Transverse colon (tissue), 3 donors: ENCODE measurements around the gene GTF2IRD1.

Experiments
- EP300 ChIP-seq: sonication (generic); formaldehyde crosslinking; IDR thresholded peaks from one replicate; pipeline ENCODE4 v1.6.1; 2017; ENCODE audit warnings: antibody characterized with exemption, low read depth
- POLR2A ChIP-seq: fragments of 450-650 bp; IDR thresholded peaks from one replicate; pipeline ENCODE4 v1.6.1; 2016; ENCODE audit warnings: antibody characterized with exemption, mild to moderate bottlenecking, moderate library complexity
- TF ChIP-seq, protein P1 (sequence below), 5 experiments: fragments of 200-600 bp in 3 of 5; fragments of 450-650 bp in 2 of 5; sonication (generic) in 3 of 5; IDR thresholded peaks; 1 replicate in 2 of 5; 2 replicates in 3 of 5; pipeline ENCODE4 v1.5.1; 2016 to 2017; ENCODE audit warnings: antibody characterized with exemption in 5 of 5, inconsistent platforms in 3 of 5, mild to moderate bottlenecking in 2 of 5, moderate library complexity in 1 of 5

DNA sequence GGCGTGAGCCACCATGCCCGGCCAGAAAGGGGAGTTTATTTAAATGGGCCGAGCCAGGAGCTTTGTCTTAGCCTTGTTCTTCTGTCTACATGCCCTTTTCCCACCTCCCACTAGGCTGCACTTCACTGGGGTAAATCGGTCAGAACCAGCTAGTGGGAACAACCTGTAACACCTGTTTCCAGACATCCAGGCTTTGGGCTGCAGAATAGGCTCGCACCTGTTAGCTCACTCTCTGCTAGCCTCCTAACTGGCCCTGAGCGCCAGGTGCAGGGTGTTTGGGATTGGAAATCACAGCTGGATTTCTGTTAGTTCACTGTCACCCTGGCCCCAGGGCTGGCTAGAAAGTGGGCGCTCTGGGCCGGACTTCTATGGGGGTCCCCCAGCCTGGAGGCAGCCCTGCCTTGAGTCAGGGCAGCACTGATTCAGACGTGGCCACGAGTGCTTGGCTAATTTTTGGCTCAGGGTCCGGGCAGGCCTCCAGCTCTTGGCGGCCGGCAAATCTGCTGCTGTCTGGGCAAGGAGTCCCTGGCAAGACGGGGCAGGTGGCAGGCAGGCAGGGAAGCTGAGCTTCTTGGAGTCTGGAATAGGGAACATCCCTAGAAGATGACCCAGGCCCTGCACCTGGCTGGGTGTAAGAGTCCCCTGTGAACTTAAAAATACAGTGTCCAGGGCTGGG is 48.6 kb downstream of the GTF2IRD1 start:
- TF ChIP-seq, protein P1, sequence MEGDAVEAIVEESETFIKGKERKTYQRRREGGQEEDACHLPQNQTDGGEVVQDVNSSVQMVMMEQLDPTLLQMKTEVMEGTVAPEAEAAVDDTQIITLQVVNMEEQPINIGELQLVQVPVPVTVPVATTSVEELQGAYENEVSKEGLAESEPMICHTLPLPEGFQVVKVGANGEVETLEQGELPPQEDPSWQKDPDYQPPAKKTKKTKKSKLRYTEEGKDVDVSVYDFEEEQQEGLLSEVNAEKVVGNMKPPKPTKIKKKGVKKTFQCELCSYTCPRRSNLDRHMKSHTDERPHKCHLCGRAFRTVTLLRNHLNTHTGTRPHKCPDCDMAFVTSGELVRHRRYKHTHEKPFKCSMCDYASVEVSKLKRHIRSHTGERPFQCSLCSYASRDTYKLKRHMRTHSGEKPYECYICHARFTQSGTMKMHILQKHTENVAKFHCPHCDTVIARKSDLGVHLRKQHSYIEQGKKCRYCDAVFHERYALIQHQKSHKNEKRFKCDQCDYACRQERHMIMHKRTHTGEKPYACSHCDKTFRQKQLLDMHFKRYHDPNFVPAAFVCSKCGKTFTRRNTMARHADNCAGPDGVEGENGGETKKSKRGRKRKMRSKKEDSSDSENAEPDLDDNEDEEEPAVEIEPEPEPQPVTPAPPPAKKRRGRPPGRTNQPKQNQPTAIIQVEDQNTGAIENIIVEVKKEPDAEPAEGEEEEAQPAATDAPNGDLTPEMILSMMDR (IDR thresholded peaks at IDR 0.05) = no peak
- no peak for TF ChIP-seq POLR2A
- no peak for TF ChIP-seq EP300
